HL-60 (cell line): ENCODE results near the gene OPTC.

Experiments
- DNase-seq, 2 experiments: peaks; one replicate each; pipeline ENCODE4 v3.0.0-alpha.2; 2010 to 2020; ENCODE audit warnings: low read depth in 1 of 2, low spot score in 1 of 2
- H3K27ac ChIP-seq: fragments of 250-450 bp; sonication (Bioruptor Pico); replicated peaks from 2 replicates; pipeline ENCODE4 v1.5.1; 2020; ENCODE audit warnings: mild to moderate bottlenecking, moderate library complexity
- H3K27me3 ChIP-seq: fragments of 250-450 bp; sonication (Bioruptor Pico); 2 replicates; pipeline ENCODE4 v1.5.1; 2021; ENCODE audit warnings: mild to moderate bottlenecking, moderate library complexity; ENCODE audit not compliant: insufficient read depth, poor library complexity, severe bottlenecking
- H3K4me3 ChIP-seq: replicated peaks from 2 replicates; pipeline ENCODE4 v1.5.1; 2011; ENCODE audit warnings: mild to moderate bottlenecking, control low read depth, low read length; ENCODE audit not compliant: insufficient read depth
- CTCF ChIP-seq: IDR thresholded peaks from one replicate; pipeline ENCODE4 v1.5.1; 2011; ENCODE audit warnings: low read length, control low read depth, inconsistent platforms; ENCODE audit not compliant: insufficient read depth
- GABPA ChIP-seq: IDR thresholded peaks from 2 replicates; pipeline ENCODE4 v1.6.1; 2012; ENCODE audit warnings: low read depth
- POLR2AphosphoS5 ChIP-seq: IDR thresholded peaks from 2 replicates; pipeline ENCODE4 v1.6.1; 2012; ENCODE audit warnings: low read depth
- REST ChIP-seq: IDR thresholded peaks from 2 replicates; pipeline ENCODE4 v1.6.1; 2012; ENCODE audit warnings: low read depth; ENCODE audit not compliant: insufficient replicate concordance
- SPI1 ChIP-seq: IDR thresholded peaks from 2 replicates; pipeline ENCODE4 v1.6.1; 2012; ENCODE audit warnings: low read depth, mild to moderate bottlenecking, borderline replicate concordance

Gene OPTC

GRCh38 chr1:203473781-203474305, 20.1 kb upstream of the OPTC start:
- TF ChIP-seq POLR2AphosphoS5, result no peak
- TF ChIP-seq CTCF, result no peak
- no peak for TF ChIP-seq GABPA
- TF ChIP-seq REST, result no peak
- no peak for TF ChIP-seq SPI1
- H3K27me3 ChIP-seq, result peaks cover 3% of the 10 kb centered on the region
- no peak overlapping the region for H3K4me3 ChIP-seq
- H3K27ac ChIP-seq, result no peak overlapping the region
- no peak for DNase-seq

- peaks cover 3% of the 10 kb centered on the region for H3K27me3 ChIP-seq
- no peak for TF ChIP-seq POLR2AphosphoS5
- TF ChIP-seq REST, result no peak
- TF ChIP-seq SPI1, result no peak
- no peak for TF ChIP-seq CTCF
- no peak for TF ChIP-seq GABPA
- no peak for DNase-seq
- H3K27ac ChIP-seq, result no peak within 1 kb of the TSS
- H3K4me3 ChIP-seq, result no peak within 1 kb of the TSS
Observed at GRCh38 chr1:203475012-203475981, 18.7 kb upstream of the OPTC start, which contains the start of gene PRELP. TSS of gene PRELP (plus strand) at chr1:203475806. CDS start at chr1:203483185, 7,379 bp downstream.

GRCh38 chr1:203476216-203476814, 17.6 kb upstream of the OPTC start:
- no peak for TF ChIP-seq REST
- no peak for TF ChIP-seq CTCF
- TF ChIP-seq POLR2AphosphoS5, result no peak
- H3K27ac ChIP-seq, result no peak overlapping the region
- no peak for DNase-seq
- H3K4me3 ChIP-seq, result no peak overlapping the region
- H3K27me3 ChIP-seq, result peaks cover 3% of the 10 kb centered on the region
